A204.1 (cell line): ENCODE measurements around the gene EPGN.

Experiments
- FAIRE-seq: peaks from 2 replicates; lab custom pipeline; 2012; peaks lifted over from hg19 to GRCh38; lab: Jason Lieb, UNC

Gene EPGN, protein sequence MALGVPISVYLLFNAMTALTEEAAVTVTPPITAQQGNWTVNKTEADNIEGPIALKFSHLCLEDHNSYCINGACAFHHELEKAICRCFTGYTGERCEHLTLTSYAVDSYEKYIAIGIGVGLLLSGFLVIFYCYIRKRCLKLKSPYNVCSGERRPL

DNA sequence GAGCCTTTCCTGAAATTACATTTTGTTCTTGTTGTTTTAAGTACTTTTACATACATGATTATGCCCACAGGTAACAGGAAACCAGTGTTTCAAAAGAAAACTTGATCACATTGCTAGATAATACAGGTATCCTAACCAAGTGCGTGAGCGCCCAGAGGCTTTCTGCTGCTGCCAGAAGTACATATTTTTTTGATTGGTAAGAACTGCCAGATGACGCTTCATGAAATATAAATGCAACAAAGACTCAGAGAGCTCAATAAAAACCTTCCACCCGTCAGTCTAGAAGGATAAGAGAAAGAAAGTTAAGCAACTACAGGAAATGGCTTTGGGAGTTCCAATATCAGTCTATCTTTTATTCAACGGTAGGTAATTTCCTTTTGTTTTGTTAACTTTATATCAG lies at the start of gene EPGN:
Gene EPGN (plus strand): TSS at position 256 of the 400 bp plus-strand sequence. CDS start 64 bp downstream, at position 320.
- no peak for FAIRE-seq

DNA sequence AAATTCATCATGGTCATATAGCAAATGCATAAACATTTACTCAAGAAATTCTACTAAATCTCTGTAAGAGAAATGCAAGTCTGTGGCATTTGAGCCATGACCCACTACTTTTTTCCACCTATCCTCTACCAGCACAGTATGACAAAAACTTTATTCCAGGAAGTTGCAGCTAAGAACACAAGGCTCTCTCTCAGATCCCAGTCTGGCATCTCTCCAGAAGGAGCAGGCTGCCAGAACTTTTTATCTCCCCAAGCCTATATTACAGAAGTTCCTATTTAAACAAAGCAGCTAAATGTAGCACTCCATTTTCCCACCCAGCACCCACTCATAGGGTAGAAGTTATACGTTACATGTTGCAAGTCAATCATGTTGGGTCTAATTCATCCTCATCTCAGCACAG lies 49.3 kb upstream of the EPGN start:
- no peak for FAIRE-seq

DNA sequence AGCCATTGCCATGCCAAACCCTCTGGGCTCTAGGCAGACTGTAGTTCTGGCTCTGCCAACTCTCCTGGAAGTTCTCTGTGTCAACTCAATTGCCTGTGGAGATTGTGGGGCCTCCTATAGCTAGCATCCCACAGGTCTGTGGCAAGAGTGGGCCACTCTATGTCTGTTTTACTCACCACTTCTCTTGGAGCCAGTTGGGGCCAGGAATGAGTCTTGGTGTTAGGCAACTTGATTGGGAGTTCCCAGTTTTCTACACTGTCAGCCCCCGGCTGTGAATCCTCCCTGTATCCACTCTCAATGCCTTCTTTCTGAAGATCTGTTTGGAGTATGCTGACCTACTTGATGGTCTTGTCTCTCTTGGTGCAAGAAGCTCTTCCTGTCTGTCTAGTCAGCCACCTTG lies 48.2 kb upstream of the EPGN start:
- no peak for FAIRE-seq

- no peak for FAIRE-seq
These were observed 45.7 kb upstream of the EPGN start for GRCh38 chr4:74262522-74262921.

- FAIRE-seq, result no peak
These were observed 44.7 kb upstream of the EPGN start for GRCh38 chr4:74263551-74263950.

DNA sequence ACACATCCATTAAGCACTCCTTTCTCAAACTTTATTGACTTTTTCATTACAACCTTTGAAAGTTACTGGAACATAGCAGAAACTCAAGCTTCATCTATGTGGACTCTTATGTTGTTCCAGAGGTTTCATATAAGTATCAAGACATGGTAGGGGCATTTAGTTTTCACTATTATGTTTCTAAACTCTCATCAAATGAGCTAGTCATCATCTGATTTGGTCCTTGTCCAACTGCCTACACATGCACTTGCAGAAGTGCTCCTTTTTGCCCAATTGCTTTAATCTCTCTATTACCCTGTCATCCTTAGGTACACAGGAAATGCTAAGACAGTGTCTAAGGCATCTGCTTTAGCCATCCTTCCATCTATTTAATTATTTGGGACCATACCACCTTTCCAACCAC lies 42.2 kb upstream of the EPGN start:
- FAIRE-seq, result no peak

GRCh38 chr4:74267998-74268606 lies 40.2 kb upstream of the EPGN start:
- no peak for FAIRE-seq

- no peak for FAIRE-seq
These were observed 39.6 kb upstream of the EPGN start for GRCh38 chr4:74268643-74269042.

DNA sequence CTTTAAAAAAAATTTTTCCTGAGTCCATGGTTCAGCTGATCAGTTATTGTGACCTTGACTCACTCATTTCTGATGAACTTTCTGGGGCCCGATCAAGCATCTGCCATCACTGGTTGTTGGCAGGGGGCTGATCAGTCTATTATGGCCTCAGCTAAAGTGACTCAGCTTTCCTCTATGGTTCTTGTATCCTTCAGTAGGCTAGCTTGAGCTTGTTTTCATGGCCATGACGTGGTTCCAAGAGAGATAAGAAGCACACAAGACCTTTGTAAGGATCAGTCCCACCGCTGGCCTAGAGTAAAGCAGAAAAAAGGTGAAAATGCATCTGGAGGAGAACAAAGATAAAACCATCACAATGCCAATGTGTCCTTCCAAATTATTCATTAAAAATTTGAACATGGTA lies 29.8 kb upstream of the EPGN start:
- FAIRE-seq, result no peak

GRCh38 chr4:74279716-74280115 lies 28.6 kb upstream of the EPGN start:
- no peak for FAIRE-seq

DNA sequence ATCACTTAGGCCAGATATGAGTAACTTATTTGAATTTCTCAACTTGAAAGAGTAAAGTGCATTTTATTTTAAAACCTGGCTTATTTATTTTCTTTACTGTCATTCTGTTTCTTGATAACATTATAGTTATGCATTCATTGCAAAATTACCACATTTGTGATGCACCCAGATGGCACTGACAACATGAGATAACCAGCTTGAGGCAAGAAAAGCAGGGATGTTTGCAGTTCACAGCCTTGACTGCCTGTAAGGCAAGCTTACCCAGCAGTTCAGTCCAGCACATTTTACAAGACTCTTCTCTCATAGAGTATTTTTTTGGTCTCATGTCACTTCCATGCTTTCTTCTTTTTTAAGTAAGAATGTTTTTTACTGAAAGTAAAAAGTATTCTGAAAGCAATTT lies 25.3 kb upstream of the EPGN start:
- FAIRE-seq, result no peak

- FAIRE-seq, result no peak
These were observed 24.7 kb upstream of the EPGN start for GRCh38 chr4:74283614-74284013.

DNA sequence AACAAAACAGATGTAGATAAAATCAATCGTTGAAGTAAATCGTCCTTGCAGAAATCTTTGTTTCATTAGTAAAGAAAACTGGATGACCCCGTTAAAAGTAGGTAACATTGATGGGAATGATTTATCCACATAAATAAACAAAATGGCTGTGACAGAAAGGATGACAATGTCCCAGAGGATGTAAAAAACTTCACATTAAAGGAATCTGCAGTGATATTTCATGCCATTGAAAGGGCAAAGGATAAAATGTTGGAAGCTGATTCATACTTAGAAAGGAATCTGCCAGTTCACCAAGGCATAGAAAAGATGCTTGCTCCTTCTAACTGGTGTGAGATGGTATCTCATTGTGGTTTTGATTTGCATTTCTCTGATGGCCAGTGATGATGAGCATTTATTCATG lies 24.2 kb upstream of the EPGN start:
- FAIRE-seq, result no peak

GRCh38 chr4:74287164-74287563 lies 21.1 kb upstream of the EPGN start:
- FAIRE-seq, result no peak

DNA sequence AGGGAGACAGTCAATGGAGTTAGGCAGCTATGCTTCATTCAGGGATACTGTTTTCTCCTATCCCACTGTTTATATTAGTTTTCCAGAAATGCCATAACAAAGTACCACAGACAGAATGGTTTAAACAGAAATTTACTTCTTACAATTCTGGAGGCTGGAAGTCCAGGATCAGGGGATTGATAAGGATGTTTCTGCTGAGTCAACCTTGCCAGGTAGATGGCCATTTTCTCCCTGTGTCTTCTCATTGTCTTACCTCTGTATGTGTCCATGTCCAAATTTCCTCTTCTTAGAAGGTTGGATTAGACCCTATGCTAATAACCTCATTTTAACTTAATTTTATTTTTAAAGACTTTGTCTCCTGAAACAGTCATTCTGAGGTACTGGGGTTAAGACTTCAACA lies 20.5 kb upstream of the EPGN start:
- no peak for FAIRE-seq

- FAIRE-seq, result no peak
These were observed 16.8 kb upstream of the EPGN start for GRCh38 chr4:74291471-74291870.

- FAIRE-seq, result no peak
These were observed 16.0 kb upstream of the EPGN start for GRCh38 chr4:74292111-74292870.

DNA sequence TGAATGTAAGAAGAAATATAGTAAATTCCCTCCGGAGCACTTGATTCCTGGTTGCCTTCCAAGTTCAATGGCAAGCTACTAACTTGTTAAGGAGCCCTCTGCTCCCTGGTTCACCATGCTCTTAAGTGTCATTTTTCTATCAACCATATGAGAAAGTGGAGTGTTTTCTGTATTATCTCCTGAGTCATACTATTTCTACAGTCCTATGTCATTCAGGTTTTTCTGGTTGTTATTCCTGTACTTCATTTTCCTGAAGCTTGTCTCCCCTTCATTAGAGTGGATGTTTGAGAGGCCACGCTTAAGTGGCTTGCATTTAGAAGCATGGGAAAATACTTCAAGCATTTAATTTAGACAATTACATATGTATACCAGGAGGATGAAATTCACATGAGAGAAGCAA lies 14.7 kb upstream of the EPGN start:
- FAIRE-seq, result no peak

DNA sequence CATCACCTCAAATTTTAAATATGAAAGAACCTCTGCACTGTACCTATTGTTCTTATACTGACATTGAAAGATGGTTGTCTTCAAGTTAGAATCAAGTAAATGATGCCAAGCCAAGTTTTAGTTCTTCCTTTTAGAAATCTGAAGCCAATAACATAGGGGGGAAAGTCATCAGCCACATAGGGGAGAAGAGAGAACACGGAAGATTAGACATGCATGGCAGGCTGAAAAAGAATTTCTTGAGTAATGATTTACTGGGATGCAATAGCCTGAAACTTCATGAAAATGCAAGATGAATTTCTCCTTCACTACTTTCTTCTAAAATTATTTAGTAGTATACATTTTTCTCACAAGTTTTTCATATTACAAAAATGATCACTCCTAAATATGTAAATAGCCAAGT lies 13.6 kb upstream of the EPGN start:
- FAIRE-seq, result no peak

GRCh38 chr4:74297539-74297938 lies 10.7 kb upstream of the EPGN start:
- FAIRE-seq, result no peak

GRCh38 chr4:74304095-74304625 lies 4.1 kb upstream of the EPGN start:
- FAIRE-seq, result no peak

- no peak for FAIRE-seq
These were observed 3.3 kb upstream of the EPGN start for GRCh38 chr4:74305000-74305399.

DNA sequence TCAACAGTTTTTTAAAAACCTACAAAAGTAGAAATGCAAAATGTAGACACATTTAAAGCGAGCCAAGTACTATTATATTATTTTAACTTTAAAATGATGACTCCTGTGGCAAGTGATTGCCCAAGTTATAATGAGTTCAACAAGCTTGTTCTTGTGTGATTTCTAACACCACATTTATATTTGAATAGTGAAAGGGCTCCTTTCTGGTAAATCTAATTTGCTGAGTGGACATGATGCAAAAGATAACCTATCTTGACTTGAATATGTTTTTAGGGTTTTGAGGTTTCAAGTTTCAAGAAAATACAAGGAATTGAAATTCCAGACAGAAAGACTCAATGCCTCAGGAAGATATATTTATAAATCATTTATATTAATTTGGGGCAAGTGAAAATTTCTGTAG lies 1.1 kb upstream of the EPGN start:
- FAIRE-seq, result no peak

DNA sequence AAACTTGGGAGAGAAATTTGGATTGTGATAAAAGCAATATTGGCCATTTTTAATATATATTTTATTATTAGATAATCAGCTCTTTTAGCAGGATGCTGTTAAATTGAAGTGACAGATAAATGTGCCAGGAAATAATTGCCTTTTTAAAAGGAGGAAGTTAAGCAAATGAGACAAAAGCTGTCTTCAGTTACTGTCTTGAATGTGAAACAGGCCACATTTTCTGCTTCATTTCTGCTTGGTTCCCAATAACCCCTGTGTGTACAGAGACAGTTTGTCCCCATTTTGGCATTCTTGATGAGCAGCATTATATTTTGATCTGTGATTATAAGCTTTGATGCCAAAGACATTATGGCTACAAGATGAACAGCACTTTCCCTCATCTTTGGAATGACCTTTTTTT lies 953 bp downstream of the EPGN start:
- FAIRE-seq, result no peak
